ENCODE results near the gene NDRG3. TPM values are rescaled to one million over a fixed set of nuclear protein-coding genes. Genes with fewer than 3 reads are reported as not detected.

NDRG3 gene
- 17.1 TPM for total RNA-seq

DNA sequence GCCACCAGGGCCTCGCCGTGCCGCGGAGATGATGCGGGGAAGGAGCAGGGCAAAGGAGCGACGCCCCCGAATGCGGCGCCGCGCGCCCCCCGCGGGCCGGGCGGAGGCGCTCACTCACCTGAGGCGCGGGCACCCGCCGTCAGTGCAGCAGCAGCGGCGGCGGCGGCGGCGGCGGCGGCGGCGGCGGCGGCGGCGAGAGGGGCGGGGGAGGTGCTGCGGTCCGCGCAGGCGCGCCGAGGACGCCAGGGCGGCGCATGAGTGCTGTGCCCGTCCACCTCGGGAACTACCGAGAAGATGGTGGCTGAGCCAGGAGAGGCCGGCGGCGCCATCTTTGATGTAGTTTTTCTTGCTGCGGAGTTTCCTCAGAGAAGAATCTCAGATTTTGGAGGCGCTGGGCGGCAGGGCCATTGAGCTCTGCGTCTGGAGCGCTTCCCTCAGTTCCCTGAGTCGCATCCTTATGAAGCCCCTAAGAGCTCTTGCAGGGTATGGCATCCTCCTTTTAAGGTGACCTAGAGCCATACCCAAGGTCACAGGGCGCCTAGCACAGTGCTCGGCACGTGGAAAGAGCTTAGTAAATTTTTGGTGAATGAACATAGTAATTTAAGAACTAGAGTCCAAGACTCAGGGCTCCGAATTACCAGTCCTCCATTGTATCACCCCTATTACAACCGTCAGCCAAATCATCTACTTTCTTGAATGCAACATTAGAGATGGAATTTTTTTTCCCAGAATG, at the start of gene NDRG3:
Gene NDRG3, minus strand, starts transcription at position 164 of the 733 bp plus-strand sequence. CDS start 24,355 bp downstream, outside the sequence.
- DNase-seq: peak; percentile 98

GRCh38 chr20:36794116-36794474, 48.2 kb upstream of the NDRG3 start:
- no peak for DNase-seq

DNA sequence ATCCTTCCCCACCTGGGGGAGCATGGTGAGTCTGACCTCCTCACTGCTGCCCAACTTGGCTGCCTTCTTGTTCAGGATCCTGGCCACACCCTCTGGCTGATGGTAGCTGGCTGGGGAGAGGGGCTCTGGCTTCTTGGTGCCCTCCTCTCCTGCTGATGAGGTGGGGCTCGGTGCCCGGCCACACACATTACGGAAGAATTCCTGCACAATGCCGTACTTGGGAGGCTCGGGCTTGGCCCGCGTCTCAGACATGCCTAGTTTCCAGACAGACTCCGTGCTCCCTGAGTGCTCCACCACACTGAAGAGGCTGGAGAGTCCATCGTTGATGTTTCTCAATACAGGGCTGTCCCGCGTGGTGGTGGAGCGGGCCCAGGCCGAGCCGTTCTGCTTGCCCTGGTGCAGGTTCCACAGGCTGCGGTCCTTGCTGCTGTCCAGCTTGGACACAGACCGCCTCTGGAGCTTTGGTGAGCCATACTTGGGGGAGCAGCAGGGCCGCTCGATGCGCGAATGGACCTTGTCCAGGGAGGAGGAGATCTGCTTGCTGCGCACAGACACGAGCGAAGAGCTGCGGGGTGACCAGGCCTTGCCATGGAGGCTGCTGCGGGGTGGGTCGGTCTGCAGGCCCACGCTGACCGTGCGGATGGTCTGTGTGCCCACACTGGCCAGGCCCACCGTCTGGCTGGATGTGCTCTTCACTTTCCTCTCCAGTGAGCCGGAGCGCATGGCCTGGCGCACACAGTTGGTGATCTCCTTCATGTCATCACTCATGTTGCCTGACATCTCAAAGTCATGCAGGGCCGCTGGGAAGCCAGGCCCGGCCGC, 47.6 kb upstream of the NDRG3 start:
- no peak for DNase-seq

- peak; percentile 52 for DNase-seq
Observed at GRCh38 chr20:36792422-36792821, 46.5 kb upstream of the NDRG3 start.

DNA sequence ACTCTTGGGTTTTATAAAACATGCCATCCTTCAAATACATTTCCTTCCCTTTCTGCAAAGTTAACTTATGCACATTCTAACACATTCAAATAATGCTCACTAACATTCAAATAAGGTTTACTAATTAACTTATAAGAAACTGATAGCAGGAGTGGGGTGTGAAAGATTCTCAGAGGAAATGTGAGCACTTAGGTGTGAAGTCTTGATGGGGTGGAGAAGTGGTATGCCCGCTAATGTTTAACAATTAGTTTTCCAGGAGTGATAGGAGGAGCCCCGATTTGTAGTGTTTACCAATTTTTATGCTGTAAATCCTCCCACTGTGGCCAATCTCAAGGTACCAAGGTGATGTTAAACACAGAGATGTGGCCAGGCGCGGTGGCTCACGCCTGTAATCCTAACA, 46.0 kb upstream of the NDRG3 start:
- no peak for DNase-seq

GRCh38 chr20:36786663-36787062, 40.8 kb upstream of the NDRG3 start:
- DNase-seq: no peak

DNA sequence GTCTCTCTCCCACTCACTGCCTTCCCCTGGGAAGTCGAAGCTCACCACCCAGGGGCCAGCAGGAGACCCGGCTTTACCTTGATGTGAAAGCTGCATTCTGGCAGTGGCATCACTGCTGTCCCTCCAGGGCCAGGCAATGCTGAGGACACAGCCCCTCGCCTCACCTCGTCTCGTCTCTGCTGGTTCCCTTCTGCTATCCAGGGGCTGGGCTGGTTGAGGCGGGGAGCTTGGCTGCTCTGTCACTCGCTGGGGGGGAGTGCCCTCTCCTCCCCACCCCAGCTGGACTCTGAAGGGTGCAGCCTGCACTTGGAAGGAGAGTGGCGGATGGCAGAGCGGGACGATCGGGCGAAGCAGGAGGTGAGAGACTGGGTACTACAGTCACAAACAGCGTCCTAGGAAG, 40.4 kb upstream of the NDRG3 start:
- no peak for DNase-seq

GRCh38 chr20:36785308-36785707, 39.4 kb upstream of the NDRG3 start:
- DNase-seq: no peak

DNA sequence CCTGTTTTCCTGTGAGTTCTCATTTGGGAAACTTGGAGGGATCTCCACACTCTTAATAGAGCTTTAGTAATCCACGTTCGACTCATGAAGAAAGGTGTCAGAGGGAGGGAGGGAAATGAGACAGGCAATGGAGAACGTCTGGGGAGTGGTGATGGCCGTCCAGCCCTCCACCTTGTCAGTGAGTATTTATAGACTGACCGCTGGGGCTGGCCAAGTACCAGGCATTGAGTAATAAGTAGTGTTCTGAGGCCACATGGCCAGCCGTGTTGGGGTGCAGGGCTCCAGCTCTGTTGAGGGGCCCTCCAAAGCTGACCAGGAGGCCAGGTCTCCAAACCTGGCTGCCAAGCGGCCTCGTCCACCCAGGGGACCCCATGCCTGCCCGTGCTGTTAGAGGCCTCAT, 39.0 kb upstream of the NDRG3 start:
- no peak for DNase-seq

GRCh38 chr20:36784116-36784515, 38.2 kb upstream of the NDRG3 start:
- DNase-seq: no peak

GRCh38 chr20:36779656-36780025, 33.8 kb upstream of the NDRG3 start:
- no peak for DNase-seq

- DNase-seq: no peak
Observed at GRCh38 chr20:36778831-36779655, 33.2 kb upstream of the NDRG3 start.

DNA sequence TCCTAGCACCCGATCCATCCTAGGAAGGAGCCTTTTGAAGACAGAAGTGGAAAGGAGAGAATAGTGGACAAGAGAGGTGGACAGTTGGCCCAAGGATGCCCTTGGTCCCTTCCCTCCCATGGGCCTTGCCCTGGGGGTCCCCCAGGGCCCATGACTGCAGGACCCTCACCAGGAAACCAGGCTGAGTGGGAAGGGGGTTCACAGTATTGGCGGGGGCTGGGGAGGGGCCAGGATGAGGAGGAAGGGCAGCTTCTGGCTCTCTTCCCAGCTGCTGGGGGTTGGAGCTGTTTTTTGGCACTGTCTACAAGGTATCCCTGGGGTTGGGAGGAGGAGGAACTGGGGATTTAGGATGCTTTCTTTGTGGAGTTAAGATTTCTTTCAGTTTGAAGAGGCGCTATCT, 31.7 kb upstream of the NDRG3 start:
- no peak for DNase-seq

- DNase-seq: peak; percentile 86
Observed at GRCh38 chr20:36777167-36777566, 31.3 kb upstream of the NDRG3 start.

GRCh38 chr20:36775826-36776225, 29.9 kb upstream of the NDRG3 start:
- DNase-seq: no peak

DNA sequence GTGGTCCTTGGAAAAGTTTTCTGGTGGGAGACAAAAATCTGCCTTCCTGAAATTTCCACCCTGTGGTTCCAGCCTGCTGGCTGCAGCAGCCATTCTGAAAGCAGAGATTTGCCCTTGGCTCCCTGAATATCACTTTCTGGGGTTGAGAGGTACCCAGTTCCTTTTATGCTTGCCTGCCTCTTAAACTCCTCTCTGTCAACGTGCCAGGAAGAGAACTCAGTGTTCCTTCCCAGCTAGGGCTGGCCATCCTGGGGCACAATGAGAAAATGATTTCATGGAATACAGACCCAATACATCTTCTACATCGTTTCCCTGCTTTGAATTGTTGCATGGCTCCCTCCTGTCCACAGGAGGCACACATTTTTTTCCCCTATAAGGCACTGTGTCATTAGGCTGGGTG, 29.3 kb upstream of the NDRG3 start:
- DNase-seq: no peak

- peak; percentile 99 for DNase-seq
Observed at GRCh38 chr20:36773597-36774390, 27.9 kb upstream of the NDRG3 start, which contains the start of gene DSN1. Gene DSN1 (minus strand): TSS chr20:36773763. CDS start chr20:36771458, 2,305 bp downstream.

- DNase-seq: no peak
Observed at GRCh38 chr20:36773107-36773596, 27.3 kb upstream of the NDRG3 start.

GRCh38 chr20:36770680-36771079, 24.8 kb upstream of the NDRG3 start:
- no peak for DNase-seq

GRCh38 chr20:36768768-36769430, 23.0 kb upstream of the NDRG3 start:
- DNase-seq: no peak

- DNase-seq: no peak
Observed at GRCh38 chr20:36761125-36761524, 15.2 kb upstream of the NDRG3 start.
